A549 (cell line): ENCODE results near the gene LCP1. TPM values are rescaled to one million over a fixed set of nuclear protein-coding genes. Genes with fewer than 3 reads are reported as not detected.

Experiments
- ATAC-seq, 2 experiments: fragments of 200-7000 bp in 1 of 2; fragments of >200 bp in 1 of 2; cut with Nextera tagmentation in 1 of 2; cut with Tn5 transposase in 1 of 2; 3 replicates each; pipeline versions ENCODE4 v1.8.0 to v1.9.1; 2018 to 2020; ENCODE audit warnings: mild to moderate bottlenecking in 1 of 2, moderate library complexity in 1 of 2
- CTCF ChIA-PET: fragments of 300-600 bp; sonication (Branson Sonifier 250); formaldehyde crosslinking; extraction: SDS; loops from one replicate; lab custom pipeline; 2021; ENCODE audit warnings: antibody characterized with exemption, inconsistent platforms; lab: Yijun Ruan, JAX
- POLR2A ChIA-PET: fragments of 350-600 bp; formaldehyde crosslinking; extraction: SDS; loops from one replicate; lab custom pipeline; 2021; ENCODE audit warnings: antibody characterized with exemption, inconsistent platforms; lab: Yijun Ruan, JAX
- DNase-seq, 2 experiments: peaks; one replicate each; pipeline versions ENCODE4 v3.0.0 to v3.0.0-alpha.2; 2011 to 2016; ENCODE audit warnings: low read depth in 1 of 2, low spot score in 1 of 2
- FAIRE-seq: peaks from 2 replicates; lab custom pipeline; 2011; peaks lifted over from hg19 to GRCh38; lab: Jason Lieb, UNC
- H3K27ac ChIP-seq, 2 experiments: fragments of >200 bp; sonication (Bioruptor Twin); formaldehyde crosslinking; 3 replicates each; pipeline ENCODE4 v1.5.1; 2016 to 2017
- H3K4me1 ChIP-seq: fragments of >200 bp; sonication (Bioruptor Twin); formaldehyde crosslinking; 3 replicates; pipeline ENCODE4 v1.6.1; 2016
- H3K4me2 ChIP-seq: fragments of >200 bp; sonication (Bioruptor Twin); formaldehyde crosslinking; 3 replicates; pipeline ENCODE4 v1.6.1; 2016
- H3K4me3 ChIP-seq: fragments of >200 bp; sonication (Bioruptor Twin); formaldehyde crosslinking; 3 replicates; pipeline ENCODE4 v1.5.1; 2016
- H3K9me3 ChIP-seq: fragments of >200 bp; sonication (Bioruptor Twin); formaldehyde crosslinking; 3 replicates; pipeline ENCODE4 v1.6.1; 2016
- ATOH8 ChIP-seq: fragments of 250-450 bp; sonication (Bioruptor Pico); IDR thresholded peaks from 2 replicates; pipeline ENCODE4 v1.5.0; 2020; ENCODE audit warnings: low read depth, mild to moderate bottlenecking, moderate library complexity
- BHLHE40 ChIP-seq: IDR thresholded peaks from 2 replicates; pipeline ENCODE4 v1.6.1; 2012; ENCODE audit warnings: low read depth, low read length, inconsistent platforms
- CBX2 ChIP-seq: fragments of 200-600 bp; sonication (generic); IDR thresholded peaks from 2 replicates; pipeline ENCODE4 v1.6.1; 2016; ENCODE audit warnings: low read depth, mild to moderate bottlenecking, borderline replicate concordance
- CBX8 ChIP-seq: fragments of 200-600 bp; sonication (generic); IDR thresholded peaks from 2 replicates; pipeline ENCODE4 v1.6.1; 2016
- CEBPB ChIP-seq, 2 experiments: fragments of >200 bp in 1 of 2; sonication (Bioruptor Twin) in 1 of 2; formaldehyde crosslinking in 1 of 2; IDR thresholded peaks; 2 replicates each; pipeline ENCODE4 v1.6.1; 2012 to 2016
- CHD2 ChIP-seq: fragments of 150-350 bp; IDR thresholded peaks from 2 replicates; pipeline ENCODE4 v1.6.1; 2014; ENCODE audit warnings: low read length; ENCODE audit not compliant: partially characterized antibody
- CHD4 ChIP-seq: fragments of 200-600 bp; sonication (generic); IDR thresholded peaks from 2 replicates; pipeline ENCODE4 v1.6.1; 2016; ENCODE audit warnings: antibody characterized with exemption, mild to moderate bottlenecking, borderline replicate concordance
- E2F6 ChIP-seq: IDR thresholded peaks from 2 replicates; pipeline ENCODE4 v1.6.1; 2012; ENCODE audit warnings: low read depth, borderline replicate concordance
- EP300 ChIP-seq, 2 experiments: fragments of >200 bp; sonication (Bioruptor Twin); formaldehyde crosslinking; IDR thresholded peaks; 2 replicates in 1 of 2; 3 replicates in 1 of 2; pipeline ENCODE4 v1.6.1; 2016 to 2017
- FOSB ChIP-seq: fragments of 250-450 bp; sonication (Bioruptor Pico); IDR thresholded peaks from 2 replicates; pipeline ENCODE4 v1.5.0; 2020; ENCODE audit warnings: mild to moderate bottlenecking, moderate library complexity
- HMGXB4 ChIP-seq: fragments of 250-450 bp; sonication (Bioruptor Pico); IDR thresholded peaks from 2 replicates; pipeline ENCODE4 v1.5.0; 2021; ENCODE audit warnings: mild to moderate bottlenecking, moderate library complexity, borderline replicate concordance
- HOXB13 ChIP-seq: fragments of 250-450 bp; sonication (Bioruptor Pico); IDR thresholded peaks from 2 replicates; pipeline ENCODE4 v1.5.0; 2020; ENCODE audit warnings: low read depth, mild to moderate bottlenecking, moderate library complexity
- KDM5A ChIP-seq: fragments of 200-600 bp; sonication (generic); IDR thresholded peaks from 2 replicates; pipeline ENCODE4 v1.6.1; 2016; ENCODE audit warnings: antibody characterized with exemption, mild to moderate bottlenecking
- MAX ChIP-seq: IDR thresholded peaks from 2 replicates; pipeline ENCODE4 v1.6.1; 2012
- MYC ChIP-seq: IDR thresholded peaks from 2 replicates; pipeline ENCODE4 v1.6.1; 2012; ENCODE audit warnings: mild to moderate bottlenecking, inconsistent platforms, low read length, improper control_type of control experiment, borderline replicate concordance
- NFE2L2 ChIP-seq: fragments of 150-350 bp; conservative IDR thresholded peaks from 2 replicates; pipeline ENCODE4 v1.6.1; 2014; ENCODE audit warnings: low read length
- PHF8 ChIP-seq: fragments of 200-600 bp; sonication (generic); IDR thresholded peaks from 2 replicates; pipeline ENCODE4 v1.6.1; 2016; ENCODE audit warnings: low read depth, mild to moderate bottlenecking, antibody characterized with exemption, moderate library complexity, borderline replicate concordance
- TP53 ChIP-seq: fragments of 250-450 bp; sonication (Bioruptor Pico); IDR thresholded peaks from 2 replicates; pipeline ENCODE4 v1.5.0; 2021; ENCODE audit warnings: mild to moderate bottlenecking, moderate library complexity
- ZSCAN20 ChIP-seq: fragments of 250-450 bp; sonication (Bioruptor Pico); IDR thresholded peaks from 2 replicates; pipeline ENCODE4 v1.8.0; 2022; ENCODE audit warnings: mild to moderate bottlenecking, moderate library complexity
- whole genome bisulfite sequencing: methylation state at CpG from one replicate; pipeline ENCODE4 v1.1.6; 2017; ENCODE audit errors: missing lambda C conversion rate; 5-methylcytosine and 5-hydroxymethylcytosine counted together
- polyA plus RNA-seq, 4 experiments: library from polyadenylated mRNA; depleted of rRNA in 3 of 4; stranded (reverse); fragments of >200 nt; fragmentation: RNase III in 1 of 4; extraction: RNeasy Plus Mini Kit Qiagen cat#74134 plus additional on column Dnase treatment in 1 of 4; gene quantifications; 2 replicates in 3 of 4; 3 replicates in 1 of 4; pipeline ENCODE4 v1.2.3, GENCODE V29; 2011 to 2017

LCP1 gene
- polyA plus RNA-seq, 2 of the 4 experiments (the other 2 are of a cell fraction): 0.09 to 0.19 TPM

GRCh38 chr13:46109451-46109850 is 72.5 kb downstream of the LCP1 start (continued):
- TF ChIP-seq CHD4 (no peak), FOSB (CRISPR knock-in tag) (no peak)

- ATAC-seq (no peak), DNase-seq (no peak), FAIRE-seq (no peak)
- Histone ChIP-seq H3K4me1 (0 out of 3 replicates have a peak, but pooled peaks cover 6% of the 10 kb centered on the region), H3K27ac (no peak overlapping the region), H3K4me3 (no peak overlapping the region), H3K4me2 (no peak overlapping the region), H3K9me3 (no peaks in the 10 kb centered on the region)
- ChIA-PET POLR2A (no interaction called here), CTCF (interaction anchor here (0.6 kb wide), 1 partner anchor 21 kb away, joined by 3 read pairs; no protein-coding TSS in a partner anchor)
- TF ChIP-seq KDM5A (no peak), CBX2 (no peak)
- WGBS: 72% methylated on average over 4 of the region's 4 CpGs
These were observed 75.1 kb downstream of the LCP1 start for GRCh38 chr13:46106839-46107371.

GRCh38 chr13:46104868-46105267 is 77.1 kb downstream of the LCP1 start, which contains the start of gene CPB2:
CPB2 (minus strand) TSS chr13:46105033; CDS start chr13:46105009, 24 bp downstream.
- H3K4me2 ChIP-seq: peak within 1 kb of the TSS; percentile 23; the same call in 1 of the 3 replicates
- POLR2A ChIA-PET: no interaction called here
- no peak for TF ChIP-seq ZSCAN20 (CRISPR knock-in tag)
- TF ChIP-seq PHF8: no peak
- TF ChIP-seq CEBPB (IDR thresholded peaks at IDR 0.05): no peak
- TF ChIP-seq BHLHE40: no peak
- TF ChIP-seq FOSB (CRISPR knock-in tag): no peak
- TF ChIP-seq ATOH8 (CRISPR knock-in tag): no peak
- no peak for TF ChIP-seq MYC
- no peak for TF ChIP-seq MAX
- no peak for TF ChIP-seq EP300 (IDR thresholded peaks at IDR 0.05)
- TF ChIP-seq CHD2: no peak
- TF ChIP-seq HOXB13 (CRISPR knock-in tag): no peak
- TF ChIP-seq HMGXB4 (CRISPR knock-in tag): no peak
- no peak for TF ChIP-seq NFE2L2
- no peak for TF ChIP-seq CBX8
- no peak for TF ChIP-seq E2F6
- no peak for TF ChIP-seq TP53 (CRISPR knock-in tag)
- TF ChIP-seq, all 56 proteins: peak for 0
- CTCF ChIA-PET: no interaction called here
- DNase-seq (no peak), ATAC-seq (no peak), FAIRE-seq (no peak)
- Histone ChIP-seq H3K27ac (peak within 1 kb of the TSS in 1 of 2 experiments; percentile 35; a peak in 1 of 6 replicates), H3K4me1 (0 out of 3 replicates have a peak, but pooled peaks cover 6% of the 10 kb centered on the region), H3K4me3 (no peak within 1 kb of the TSS), H3K9me3 (no peaks in the 10 kb centered on the region)
- 45% methylated on average over 4 of the region's 4 CpGs for WGBS
